ENCODE results near the gene ZNF329. TPM values are rescaled to one million over a fixed set of nuclear protein-coding genes. Genes with fewer than 3 reads are reported as not detected.

The ZNF329 gene
- total and polyA plus RNA-seq, 2 of the 13 experiments (the other 11 are each of a cell fraction or from before 2014, with no cell fraction given): 3.8 to 9.6 TPM

DNA sequence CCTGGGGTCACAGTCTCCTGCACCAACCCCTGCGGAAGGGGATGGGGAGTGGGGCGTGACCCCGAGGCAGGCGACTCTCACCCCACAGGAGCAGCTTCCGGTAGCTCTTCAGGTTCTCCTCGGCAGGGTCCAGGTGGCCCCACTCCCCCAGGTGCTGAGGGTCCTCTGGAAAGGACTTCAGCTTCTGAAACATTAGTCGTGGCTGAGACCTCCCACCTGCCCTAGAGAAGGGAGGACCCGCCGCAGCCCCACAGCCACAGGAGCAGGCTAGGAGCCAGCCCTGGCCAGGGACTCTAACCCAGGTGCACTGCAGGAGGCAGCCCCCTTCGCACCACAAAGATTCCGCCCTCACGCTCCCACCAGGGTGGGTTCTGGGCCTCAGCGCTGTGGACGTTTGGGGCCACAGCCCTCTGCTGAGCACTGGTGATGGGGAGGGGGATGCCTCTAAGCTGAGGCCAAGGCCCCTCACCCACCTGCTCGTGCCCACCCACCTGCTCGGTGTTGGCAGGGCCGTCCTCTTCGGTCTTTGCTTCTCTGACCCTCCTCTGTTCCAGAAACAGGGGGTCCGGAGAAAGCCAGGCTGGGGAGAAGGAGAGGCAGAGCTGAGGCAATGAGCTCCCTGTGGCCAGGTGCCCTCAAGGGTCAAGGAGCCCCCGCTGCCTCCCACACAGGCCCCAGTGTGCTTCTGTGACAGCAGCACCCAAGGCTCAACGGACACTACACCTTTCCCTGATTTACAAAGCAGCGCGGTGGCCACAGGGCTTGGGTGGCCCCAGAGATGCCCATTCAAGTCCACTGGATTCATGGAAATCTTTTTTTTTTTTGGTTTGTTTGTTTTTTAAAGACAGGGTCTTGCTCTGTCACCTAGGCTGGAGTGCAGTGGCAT lies 63.5 kb downstream of the ZNF329 start:
- Histone ChIP-seq H3K36me3 (replicated peaks in 1 of 2; ENCODE audit: control insufficient read depth in 1 of 2, insufficient read depth in 2 of 2, low read length in 2 of 2) (no peaks in the 10 kb centered on the region), H3K27me3 (ENCODE audit: control insufficient read depth in 1 of 2, insufficient read depth in 2 of 2, low read length in 2 of 2) (no peaks in the 10 kb centered on the region), H3K9ac (ENCODE audit: insufficient read depth, low read depth, low read length) (no peak overlapping the region), H3K4me1 (ENCODE audit: insufficient read depth, low read length) (no peaks in the 10 kb centered on the region), H4K20me1 (ENCODE audit: insufficient read depth, low read length) (no peaks in the 10 kb centered on the region), H2AFZ (ENCODE audit: low read length) (no peak overlapping the region), H3K4me3 (replicated peaks in 1 of 3; ENCODE audit: insufficient read depth in 1 of 3, low read depth in 2 of 3, low read length in 3 of 3) (no peak overlapping the region), H3K4me2 (ENCODE audit: low read depth, low read length) (no peak overlapping the region), H3K9me3 (ENCODE audit: low read length) (peaks cover 87% of the 10 kb centered on the region), H3K79me2 (ENCODE audit: insufficient read depth, low read length) (no peaks in the 10 kb centered on the region), H3K27ac (ENCODE audit: extremely low read length, insufficient read depth, low read length) (no peak overlapping the region)
- FAIRE-seq: no peak
- ChIA-PET CTCF (ENCODE audit: low intra/inter-chr PET ratio, low total read pairs) (no interaction called here), POLR2A (no interaction called here)
- no peak for ATAC-seq
- no peak for DNase-seq (ENCODE audit: low spot score)
- in situ Hi-C loops (cut with HindIII; ENCODE audit: extremely low pct_ligation_motif_present, low pct_unique_long_range_greater_than_20kb): no loop called here
- WGBS (ENCODE audit: low lambda C conversion rate): 52% methylated on average over 3 of the region's 23 CpGs
- no TSS peak for BruUV-seq (replicated peaks)
- intact Hi-C loops (cut with micrococcal nuclease; ENCODE audit: unreplicated experiment): no loop called here
- TF ChIP-seq, protein P1, sequence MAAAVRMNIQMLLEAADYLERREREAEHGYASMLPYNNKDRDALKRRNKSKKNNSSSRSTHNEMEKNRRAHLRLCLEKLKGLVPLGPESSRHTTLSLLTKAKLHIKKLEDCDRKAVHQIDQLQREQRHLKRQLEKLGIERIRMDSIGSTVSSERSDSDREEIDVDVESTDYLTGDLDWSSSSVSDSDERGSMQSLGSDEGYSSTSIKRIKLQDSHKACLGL (CRISPR knock-in tag; IDR thresholded peaks at IDR 0.05): no peak
- TF ChIP-seq FOXJ3 (CRISPR knock-in tag; IDR thresholded peaks at IDR 0.05; ENCODE audit: borderline replicate concordance): no peak
- TF ChIP-seq ZFP62 (CRISPR knock-in tag; IDR thresholded peaks at IDR 0.05): no peak
- TF ChIP-seq ZFP36L2 (CRISPR knock-in tag; IDR thresholded peaks at IDR 0.05): no peak
- TF ChIP-seq JUNB (CRISPR knock-in tag; IDR thresholded peaks at IDR 0.05; ENCODE audit: borderline replicate concordance): no peak
- no peak for TF ChIP-seq ZC3H13 (CRISPR knock-in tag; IDR thresholded peaks at IDR 0.05)
- TF ChIP-seq ZNF772 (CRISPR knock-in tag; IDR thresholded peaks at IDR 0.05): no peak
- no peak for TF ChIP-seq SNRNP70 (IDR thresholded peaks at IDR 0.05; ENCODE audit: low read depth, low read length)
- TF ChIP-seq ISL2 (CRISPR knock-in tag; IDR thresholded peaks at IDR 0.05): no peak
- TF ChIP-seq, protein P2, sequence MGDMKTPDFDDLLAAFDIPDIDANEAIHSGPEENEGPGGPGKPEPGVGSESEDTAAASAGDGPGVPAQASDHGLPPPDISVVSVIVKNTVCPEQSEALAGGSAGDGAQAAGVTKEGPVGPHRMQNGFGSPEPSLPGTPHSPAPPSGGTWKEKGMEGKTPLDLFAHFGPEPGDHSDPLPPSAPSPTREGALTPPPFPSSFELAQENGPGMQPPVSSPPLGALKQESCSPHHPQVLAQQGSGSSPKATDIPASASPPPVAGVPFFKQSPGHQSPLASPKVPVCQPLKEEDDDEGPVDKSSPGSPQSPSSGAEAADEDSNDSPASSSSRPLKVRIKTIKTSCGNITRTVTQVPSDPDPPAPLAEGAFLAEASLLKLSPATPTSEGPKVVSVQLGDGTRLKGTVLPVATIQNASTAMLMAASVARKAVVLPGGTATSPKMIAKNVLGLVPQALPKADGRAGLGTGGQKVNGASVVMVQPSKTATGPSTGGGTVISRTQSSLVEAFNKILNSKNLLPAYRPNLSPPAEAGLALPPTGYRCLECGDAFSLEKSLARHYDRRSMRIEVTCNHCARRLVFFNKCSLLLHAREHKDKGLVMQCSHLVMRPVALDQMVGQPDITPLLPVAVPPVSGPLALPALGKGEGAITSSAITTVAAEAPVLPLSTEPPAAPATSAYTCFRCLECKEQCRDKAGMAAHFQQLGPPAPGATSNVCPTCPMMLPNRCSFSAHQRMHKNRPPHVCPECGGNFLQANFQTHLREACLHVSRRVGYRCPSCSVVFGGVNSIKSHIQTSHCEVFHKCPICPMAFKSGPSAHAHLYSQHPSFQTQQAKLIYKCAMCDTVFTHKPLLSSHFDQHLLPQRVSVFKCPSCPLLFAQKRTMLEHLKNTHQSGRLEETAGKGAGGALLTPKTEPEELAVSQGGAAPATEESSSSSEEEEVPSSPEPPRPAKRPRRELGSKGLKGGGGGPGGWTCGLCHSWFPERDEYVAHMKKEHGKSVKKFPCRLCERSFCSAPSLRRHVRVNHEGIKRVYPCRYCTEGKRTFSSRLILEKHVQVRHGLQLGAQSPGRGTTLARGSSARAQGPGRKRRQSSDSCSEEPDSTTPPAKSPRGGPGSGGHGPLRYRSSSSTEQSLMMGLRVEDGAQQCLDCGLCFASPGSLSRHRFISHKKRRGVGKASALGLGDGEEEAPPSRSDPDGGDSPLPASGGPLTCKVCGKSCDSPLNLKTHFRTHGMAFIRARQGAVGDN (CRISPR knock-in tag; IDR thresholded peaks at IDR 0.05): no peak
- TF ChIP-seq, protein P3, sequence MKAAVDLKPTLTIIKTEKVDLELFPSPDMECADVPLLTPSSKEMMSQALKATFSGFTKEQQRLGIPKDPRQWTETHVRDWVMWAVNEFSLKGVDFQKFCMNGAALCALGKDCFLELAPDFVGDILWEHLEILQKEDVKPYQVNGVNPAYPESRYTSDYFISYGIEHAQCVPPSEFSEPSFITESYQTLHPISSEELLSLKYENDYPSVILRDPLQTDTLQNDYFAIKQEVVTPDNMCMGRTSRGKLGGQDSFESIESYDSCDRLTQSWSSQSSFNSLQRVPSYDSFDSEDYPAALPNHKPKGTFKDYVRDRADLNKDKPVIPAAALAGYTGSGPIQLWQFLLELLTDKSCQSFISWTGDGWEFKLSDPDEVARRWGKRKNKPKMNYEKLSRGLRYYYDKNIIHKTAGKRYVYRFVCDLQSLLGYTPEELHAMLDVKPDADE (CRISPR knock-in tag; IDR thresholded peaks at IDR 0.05): no peak
- no peak for TF ChIP-seq DR1 (CRISPR knock-in tag; IDR thresholded peaks at IDR 0.05)
- no peak for TF ChIP-seq SRSF4 (IDR thresholded peaks at IDR 0.05; ENCODE audit: low read depth, low read length, poor library complexity, severe bottlenecking)
- no peak for TF ChIP-seq ZNF724P (CRISPR knock-in tag; IDR thresholded peaks at IDR 0.05; ENCODE audit: borderline replicate concordance)
- TF ChIP-seq, protein P4, sequence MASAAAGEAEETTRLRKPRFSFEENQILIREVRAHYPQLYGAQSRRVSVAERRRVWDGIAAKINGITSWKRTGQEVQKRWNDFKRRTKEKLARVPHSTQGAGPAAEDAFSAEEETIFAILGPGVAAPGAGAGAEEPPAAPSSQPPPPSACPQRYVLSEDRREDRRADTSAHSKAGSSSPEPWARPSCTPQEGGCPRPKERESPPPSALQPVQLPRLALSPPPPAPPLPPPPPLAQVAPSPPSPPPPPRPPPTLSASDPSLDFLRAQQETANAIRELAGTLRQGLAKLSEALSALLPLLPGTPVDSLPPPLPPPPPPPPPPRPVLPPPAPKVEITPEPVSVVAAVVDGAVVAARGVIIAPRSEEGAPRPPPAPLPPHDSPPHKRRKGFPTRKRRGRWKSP (CRISPR knock-in tag; IDR thresholded peaks at IDR 0.05): no peak
- TF ChIP-seq RAD21 (CRISPR knock-in tag; IDR thresholded peaks at IDR 0.05): no peak
- no peak for TF ChIP-seq NFE2L2 (IDR thresholded peaks at IDR 0.05; ENCODE audit: low read length)
- no peak for TF ChIP-seq ZFP37 (CRISPR knock-in tag; IDR thresholded peaks at IDR 0.05; ENCODE audit: borderline replicate concordance)
- TF ChIP-seq BRCA1 (CRISPR knock-in tag; IDR thresholded peaks at IDR 0.05): no peak
